HG02759 (cell line): Measurements from ENCODE around the gene PFDN1.

ENCODE experiments used
- ATAC-seq: cut with Tn5 transposase; IDR thresholded peaks from one replicate; pipeline ENCODE4 v1.9.1; 2021; ENCODE audit warnings: mild to moderate bottlenecking, moderate library complexity; ENCODE audit not compliant: unreplicated experiment

PFDN1 gene

GRCh38 chr5:140240987-140241706 is 61.8 kb downstream of the PFDN1 start:
- ATAC-seq: no peak

- ATAC-seq: peak; percentile 75
These were observed 62.8 kb downstream of the PFDN1 start for GRCh38 chr5:140239939-140240700.

GRCh38 chr5:140239461-140239860 is 63.4 kb downstream of the PFDN1 start:
- ATAC-seq: no peak

GRCh38 chr5:140238756-140239155 is 64.1 kb downstream of the PFDN1 start:
- no peak for ATAC-seq

GRCh38 chr5:140236891-140237598 is 65.9 kb downstream of the PFDN1 start:
- ATAC-seq: no peak

- ATAC-seq: no peak
These were observed 66.9 kb downstream of the PFDN1 start for GRCh38 chr5:140235791-140236551.

- no peak for ATAC-seq
These were observed 68.4 kb downstream of the PFDN1 start for GRCh38 chr5:140234377-140234989.

GRCh38 chr5:140232731-140233130 is 70.2 kb downstream of the PFDN1 start:
- no peak for ATAC-seq

- no peak for ATAC-seq
These were observed 72.5 kb downstream of the PFDN1 start for GRCh38 chr5:140230373-140230772.

- ATAC-seq: no peak
These were observed 74.5 kb downstream of the PFDN1 start for GRCh38 chr5:140228364-140228837.

GRCh38 chr5:140227046-140227445 is 75.9 kb downstream of the PFDN1 start:
- no peak for ATAC-seq

- no peak for ATAC-seq
These were observed 77.5 kb downstream of the PFDN1 start for GRCh38 chr5:140225396-140225795.

GRCh38 chr5:140224658-140225057 is 78.2 kb downstream of the PFDN1 start:
- ATAC-seq: no peak

- ATAC-seq: no peak
These were observed 79.3 kb downstream of the PFDN1 start for GRCh38 chr5:140223567-140223966.

GRCh38 chr5:140222416-140222815 is 80.5 kb downstream of the PFDN1 start:
- ATAC-seq: no peak

- ATAC-seq: no peak
These were observed 81.1 kb downstream of the PFDN1 start for GRCh38 chr5:140221697-140222223.

GRCh38 chr5:140220698-140221064 is 82.2 kb downstream of the PFDN1 start:
- no peak for ATAC-seq

GRCh38 chr5:140220032-140220697 is 82.7 kb downstream of the PFDN1 start:
- peak; percentile 78 for ATAC-seq

GRCh38 chr5:140219068-140219991 is 83.6 kb downstream of the PFDN1 start:
- peak; percentile 29 for ATAC-seq
